H9 (cell line): ENCODE data around the gene PCCA. TPM values are rescaled to one million over a fixed set of nuclear protein-coding genes. Genes with fewer than 3 reads are reported as not detected.

Experiments used
- DNase-seq: peaks from one replicate; pipeline ENCODE4 v3.0.0-alpha.2; 2017
- H2AFZ ChIP-seq: one replicate; pipeline ENCODE4 v1.6.1; 2013; ENCODE audit warnings: mild to moderate bottlenecking, low read length, control low read depth, moderate library complexity
- H2AK5ac ChIP-seq: 2 replicates; pipeline ENCODE4 v1.6.1; 2013; ENCODE audit warnings: low read length, control low read depth, mixed read lengths; ENCODE audit not compliant: insufficient read length
- H2BK120ac ChIP-seq: one replicate; pipeline ENCODE4 v1.6.1; 2013; ENCODE audit warnings: low read depth, mild to moderate bottlenecking, low read length, control low read depth, inconsistent platforms; ENCODE audit not compliant: poor library complexity, severe bottlenecking
- H2BK12ac ChIP-seq: 2 replicates; pipeline ENCODE4 v1.6.1; 2013; ENCODE audit warnings: low read length, control low read depth, mixed read lengths, low read depth; ENCODE audit not compliant: insufficient read length
- H2BK15ac ChIP-seq: 2 replicates; pipeline ENCODE4 v1.6.1; 2013; ENCODE audit warnings: low read depth, low read length, control low read depth
- H2BK20ac ChIP-seq: one replicate; pipeline ENCODE4 v1.6.1; 2013; ENCODE audit warnings: low read depth, mild to moderate bottlenecking, low read length, control low read depth, inconsistent platforms; ENCODE audit not compliant: poor library complexity, severe bottlenecking
- H2BK5ac ChIP-seq: 2 replicates; pipeline ENCODE4 v1.6.1; 2013; ENCODE audit warnings: low read length, control low read depth, mixed read lengths; ENCODE audit not compliant: insufficient read length
- H3K14ac ChIP-seq: 2 replicates; pipeline ENCODE4 v1.6.1; 2013; ENCODE audit warnings: low read length, control low read depth; ENCODE audit not compliant: insufficient read depth
- H3K18ac ChIP-seq: 2 replicates; pipeline ENCODE4 v1.6.1; 2013; ENCODE audit warnings: low read depth, mild to moderate bottlenecking, mixed read lengths, low read length, control low read depth; ENCODE audit not compliant: insufficient read length
- H3K23ac ChIP-seq: 2 replicates; pipeline ENCODE4 v1.6.1; 2013; ENCODE audit warnings: low read length, control low read depth, mixed read lengths, low read depth; ENCODE audit not compliant: insufficient read length
- H3K23me2 ChIP-seq: 2 replicates; pipeline ENCODE4 v1.6.1; 2013; ENCODE audit warnings: low read depth, mild to moderate bottlenecking, mixed read lengths, low read length, control low read depth; ENCODE audit not compliant: insufficient read length, poor library complexity, severe bottlenecking
- H3K27ac ChIP-seq: 2 replicates; pipeline ENCODE4 v1.5.1; 2013; ENCODE audit warnings: low read length, control low read depth, mixed read lengths, low read depth; ENCODE audit not compliant: insufficient read length
- H3K27me3 ChIP-seq: 2 replicates; pipeline ENCODE4 v1.6.1; 2013; ENCODE audit warnings: low read length, control low read depth, inconsistent platforms; ENCODE audit not compliant: insufficient read depth
- H3K4ac ChIP-seq: 2 replicates; pipeline ENCODE4 v1.6.1; 2013; ENCODE audit warnings: low read depth, mild to moderate bottlenecking, control low read depth, inconsistent platforms, low read length, moderate library complexity
- H3K4me1 ChIP-seq: 2 replicates; pipeline ENCODE4 v1.6.1; 2013; ENCODE audit warnings: low read length, control low read depth, inconsistent platforms; ENCODE audit not compliant: insufficient read depth
- H3K4me2 ChIP-seq: 2 replicates; pipeline ENCODE4 v1.6.1; 2013; ENCODE audit warnings: low read length, control low read depth, mixed read lengths; ENCODE audit not compliant: insufficient read length, insufficient read depth
- H3K56ac ChIP-seq: 2 replicates; pipeline ENCODE4 v1.6.1; 2013; ENCODE audit warnings: low read depth, mild to moderate bottlenecking, mixed read lengths, low read length, control low read depth; ENCODE audit not compliant: insufficient read length
- H3K79me1 ChIP-seq: 2 replicates; pipeline ENCODE4 v1.6.1; 2013; ENCODE audit warnings: low read depth, mild to moderate bottlenecking, moderate library complexity, low read length, control low read depth, inconsistent platforms; ENCODE audit not compliant: insufficient read depth, poor library complexity, severe bottlenecking
- H3K79me2 ChIP-seq: 2 replicates; pipeline ENCODE4 v1.6.1; 2013; ENCODE audit warnings: low read length, control low read depth, inconsistent platforms; ENCODE audit not compliant: insufficient read depth
- H3K9ac ChIP-seq: 2 replicates; pipeline ENCODE4 v1.6.1; 2013; ENCODE audit warnings: low read length, control low read depth, mixed read lengths; ENCODE audit not compliant: insufficient read length; ENCODE audit errors: extremely low read depth
- H3K9me3 ChIP-seq: one replicate; pipeline ENCODE4 v1.6.1; 2013; ENCODE audit warnings: low read depth, low read length, inconsistent platforms; ENCODE audit not compliant: control insufficient read depth
- H3T11ph ChIP-seq: one replicate; pipeline ENCODE4 v1.6.1; 2013; ENCODE audit warnings: mild to moderate bottlenecking, low read length, control low read depth, inconsistent platforms
- H4K20me1 ChIP-seq: one replicate; pipeline ENCODE4 v1.6.1; 2013; ENCODE audit not compliant: control insufficient read depth, insufficient read length, insufficient read depth
- H4K5ac ChIP-seq: 2 replicates; pipeline ENCODE4 v1.6.1; 2013; ENCODE audit warnings: low read depth, mild to moderate bottlenecking, mixed read lengths, low read length, control low read depth; ENCODE audit not compliant: insufficient read length
- H4K8ac ChIP-seq: replicated peaks from 2 replicates; pipeline ENCODE4 v1.6.1; 2013; ENCODE audit warnings: low read length, control low read depth, mixed read lengths, low read depth; ENCODE audit not compliant: insufficient read length
- H4K91ac ChIP-seq: 2 replicates; pipeline ENCODE4 v1.6.1; 2013; ENCODE audit warnings: low read depth, mild to moderate bottlenecking, moderate library complexity, mixed read lengths, low read length, control low read depth; ENCODE audit not compliant: insufficient read length
- H3K27ac Mint-ChIP-seq, 3 experiments: 2 replicates in 2 of 3; 3 replicates in 1 of 3; pipeline ENCODE4 v1.8.0; 2020 to 2021; ENCODE audit warnings: mixed read lengths in 3 of 3, mild to moderate bottlenecking in 1 of 3, moderate library complexity in 1 of 3
- H3K27me3 Mint-ChIP-seq: 2 replicates; pipeline ENCODE4 v1.8.0; 2021; ENCODE audit warnings: low read depth, mild to moderate bottlenecking, moderate library complexity, mixed read lengths
- H3K36me3 Mint-ChIP-seq, 3 experiments: 2 replicates in 2 of 3; 3 replicates in 1 of 3; pipeline ENCODE4 v1.8.0; 2020 to 2021; ENCODE audit warnings: low read depth in 3 of 3, mixed read lengths in 3 of 3; ENCODE audit not compliant: insufficient read depth in 1 of 3
- H3K4me1 Mint-ChIP-seq, 2 experiments: 2 replicates each; pipeline ENCODE4 v1.8.0; 2020; ENCODE audit warnings: mixed read lengths in 2 of 2
- H3K4me3 Mint-ChIP-seq, 2 experiments: 2 replicates in 1 of 2; 3 replicates in 1 of 2; pipeline ENCODE4 v1.8.0; 2020 to 2021; ENCODE audit warnings: mild to moderate bottlenecking in 2 of 2, mixed read lengths in 2 of 2, moderate library complexity in 1 of 2
- H3K9me3 Mint-ChIP-seq, 2 experiments: 2 replicates in 1 of 2; 3 replicates in 1 of 2; pipeline ENCODE4 v1.8.0; 2020; ENCODE audit warnings: mild to moderate bottlenecking in 2 of 2, mixed read lengths in 2 of 2, moderate library complexity in 1 of 2
- CTCF ChIP-seq: fragments of 200-600 bp; sonication (generic); conservative IDR thresholded peaks from 3 replicates; pipeline ENCODE4 v1.8.0; 2021; ENCODE audit warnings: antibody characterized with exemption, mild to moderate bottlenecking
- WGBS: extraction: QIAGEN DNeasy Blood & Tissue Kit; methylation state at CpG from one replicate; pipeline ENCODE4 v1.1.7; 2013; ENCODE audit warnings: missing lambda C conversion rate, low lambda C conversion rate, mixed read lengths; ENCODE audit not compliant: insufficient read length; ENCODE audit errors: extremely low coverage; 5-methylcytosine and 5-hydroxymethylcytosine counted together
- total RNA-seq: library from RNA; stranded (reverse); gene quantifications from 2 replicates; pipeline ENCODE4 v1.2.1, GENCODE V29; 2021

The PCCA gene
- total RNA-seq, 1 experiment from 2014 or later: 56.5 TPM

- H3T11ph ChIP-seq: no peak overlapping the region
- H2BK12ac ChIP-seq: no peak overlapping the region
- H4K8ac ChIP-seq: no peak overlapping the region
- no peak overlapping the region for H3K4me3 Mint-ChIP-seq
- peaks cover 6 to 7% of the 10 kb centered on the region in 2 experiments; a peak in 3 of 5 replicates for H3K9me3 Mint-ChIP-seq
- peaks cover 7% of the 10 kb centered on the region; the same call in 1 of the 2 replicates for H3K4me1 ChIP-seq
- H2BK15ac ChIP-seq: no peak overlapping the region
- no peaks in the 10 kb centered on the region for H3K27me3 ChIP-seq
- no CpG with 5 or more reads among the region's 1 CpG for WGBS
- TF ChIP-seq CTCF: no peak
- H3K56ac ChIP-seq: no peak overlapping the region
- no peak overlapping the region for H3K27ac Mint-ChIP-seq
- no peak overlapping the region for H2AFZ ChIP-seq
- no peaks in the 10 kb centered on the region for H3K23me2 ChIP-seq
- H3K79me2 ChIP-seq: no peaks in the 10 kb centered on the region
- H2AK5ac ChIP-seq: no peak overlapping the region
- no peak overlapping the region for H4K5ac ChIP-seq
- no peak for DNase-seq
- no peaks in the 10 kb centered on the region for H4K20me1 ChIP-seq
- no peak overlapping the region for H2BK120ac ChIP-seq
- no peaks in the 10 kb centered on the region; the same call in 1 of the 2 replicates for H3K27me3 Mint-ChIP-seq
- H3K36me3 Mint-ChIP-seq: peaks cover 5 to 12% (median 9%) of the 10 kb centered on the region in 3 experiments
- H3K14ac ChIP-seq: no peak overlapping the region
- H3K79me1 ChIP-seq: no peaks in the 10 kb centered on the region
- no peak overlapping the region for H3K23ac ChIP-seq
- H2BK20ac ChIP-seq: no peak overlapping the region
- peaks cover 26 to 27% of the 10 kb centered on the region in 2 experiments for H3K4me1 Mint-ChIP-seq
- H3K18ac ChIP-seq: no peak overlapping the region
- H3K4ac ChIP-seq: no peak overlapping the region
- H3K27ac ChIP-seq: no peak overlapping the region
- no peaks in the 10 kb centered on the region for H3K9me3 ChIP-seq
- no peak overlapping the region for H3K9ac ChIP-seq
- H3K4me2 ChIP-seq: no peak overlapping the region
- H4K91ac ChIP-seq: no peak overlapping the region
- H2BK5ac ChIP-seq: no peak overlapping the region
Observed at GRCh38 chr13:100497389-100497788, 408.5 kb downstream of the PCCA start.
